GM19238 (cell line): ENCODE measurements around the gene ACSL3.
"Not testable (repeated sequence)": the region's sequence is repeated elsewhere in the genome, so short reads cannot be mapped to it uniquely, and the experiment has no call there.

ENCODE experiments used
- DNase-seq: peaks from one replicate; pipeline ENCODE4 v3.0.0; 2011; ENCODE audit warnings: low spot score; ENCODE audit not compliant: insufficient read length

The ACSL3 gene

DNA sequence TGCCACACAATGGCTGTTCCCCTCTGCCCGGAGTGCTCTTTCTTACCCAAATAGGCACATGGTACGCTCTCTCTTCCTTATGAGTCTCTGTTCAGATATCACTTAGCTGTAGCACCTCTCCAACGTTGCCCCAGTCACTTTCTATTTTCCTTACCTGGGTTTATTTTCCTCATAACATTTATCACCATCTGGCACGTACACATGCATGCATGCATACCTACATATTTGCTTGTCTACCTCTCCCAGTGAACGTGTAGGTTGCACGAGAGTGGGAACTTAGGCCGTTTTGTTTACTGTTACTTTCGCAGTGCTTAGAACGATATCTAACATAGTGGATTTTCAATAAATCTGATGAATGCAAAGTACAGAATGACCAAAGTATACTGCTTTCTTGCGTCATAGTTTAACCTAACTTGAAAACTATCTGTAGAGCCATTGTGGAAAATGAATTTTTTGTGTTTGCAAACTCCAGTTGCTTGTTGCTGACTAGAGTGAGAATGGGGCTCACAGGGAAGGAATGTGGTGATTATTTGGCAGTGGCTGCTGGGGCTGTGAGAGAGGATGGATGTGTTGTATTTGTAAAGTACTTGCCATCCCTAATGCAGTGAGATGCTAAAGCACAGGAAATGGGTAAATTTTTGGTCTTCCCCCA lies 47.1 kb downstream of the ACSL3 start:
- DNase-seq: no peak

DNA sequence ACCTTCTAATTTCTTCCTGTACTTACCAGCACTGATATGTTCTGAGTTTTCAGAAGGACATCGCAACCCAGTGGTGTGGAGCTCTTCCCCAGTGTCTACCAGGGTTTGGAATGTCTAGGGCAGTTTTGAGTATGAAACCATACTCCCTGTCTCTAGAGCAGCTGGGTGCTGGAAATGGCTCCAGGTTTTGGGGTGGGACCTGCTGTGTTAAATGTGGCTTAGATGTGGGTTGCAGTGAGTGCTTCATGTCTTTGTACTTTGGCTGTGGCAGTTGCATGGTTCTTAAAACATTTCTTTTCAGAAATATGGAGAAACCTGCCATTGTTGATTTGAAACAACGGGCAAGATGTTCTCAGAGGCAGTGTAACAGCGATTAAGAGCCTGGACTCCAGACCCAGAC lies 48.5 kb downstream of the ACSL3 start:
- DNase-seq: no peak

DNA sequence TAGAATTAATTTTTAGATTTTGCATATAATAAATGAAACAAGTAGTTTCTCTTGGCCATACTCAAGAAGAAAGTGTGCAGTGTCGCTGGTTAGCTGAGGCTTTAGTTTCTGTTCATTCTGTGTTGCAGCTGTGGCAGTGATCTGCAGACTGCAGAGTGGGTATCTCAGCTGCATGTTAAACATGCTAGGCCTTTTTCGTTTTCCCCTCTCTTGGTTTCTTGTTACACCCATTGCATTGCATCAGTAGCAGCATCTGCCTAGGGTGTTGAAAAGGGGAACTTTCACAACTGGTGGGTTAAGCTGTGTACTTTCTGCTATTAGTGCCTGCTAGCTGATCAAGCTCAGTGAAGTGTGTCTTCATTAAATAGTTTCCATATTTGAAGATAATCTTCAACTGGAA lies 51.3 kb downstream of the ACSL3 start:
- DNase-seq: peak; percentile 51

DNA sequence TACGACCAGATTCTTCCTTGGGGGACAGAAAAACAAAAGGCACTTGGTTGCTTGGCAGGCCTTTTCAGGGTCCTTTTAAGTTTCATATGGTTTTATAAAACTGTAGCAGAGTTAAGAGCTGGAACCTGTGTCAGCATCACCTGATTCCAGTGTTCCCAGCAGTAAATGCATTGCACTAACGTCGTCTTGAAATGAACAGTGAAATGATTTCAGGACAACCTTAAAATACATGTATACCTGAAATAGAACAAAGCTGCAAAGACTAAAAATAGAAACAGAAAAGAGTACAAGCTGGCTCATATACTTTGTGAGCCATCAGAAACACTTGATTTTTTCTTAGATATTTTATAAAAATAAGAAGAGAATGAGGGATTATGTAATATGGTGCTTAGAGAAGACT lies 51.9 kb downstream of the ACSL3 start:
- no peak for DNase-seq

DNA sequence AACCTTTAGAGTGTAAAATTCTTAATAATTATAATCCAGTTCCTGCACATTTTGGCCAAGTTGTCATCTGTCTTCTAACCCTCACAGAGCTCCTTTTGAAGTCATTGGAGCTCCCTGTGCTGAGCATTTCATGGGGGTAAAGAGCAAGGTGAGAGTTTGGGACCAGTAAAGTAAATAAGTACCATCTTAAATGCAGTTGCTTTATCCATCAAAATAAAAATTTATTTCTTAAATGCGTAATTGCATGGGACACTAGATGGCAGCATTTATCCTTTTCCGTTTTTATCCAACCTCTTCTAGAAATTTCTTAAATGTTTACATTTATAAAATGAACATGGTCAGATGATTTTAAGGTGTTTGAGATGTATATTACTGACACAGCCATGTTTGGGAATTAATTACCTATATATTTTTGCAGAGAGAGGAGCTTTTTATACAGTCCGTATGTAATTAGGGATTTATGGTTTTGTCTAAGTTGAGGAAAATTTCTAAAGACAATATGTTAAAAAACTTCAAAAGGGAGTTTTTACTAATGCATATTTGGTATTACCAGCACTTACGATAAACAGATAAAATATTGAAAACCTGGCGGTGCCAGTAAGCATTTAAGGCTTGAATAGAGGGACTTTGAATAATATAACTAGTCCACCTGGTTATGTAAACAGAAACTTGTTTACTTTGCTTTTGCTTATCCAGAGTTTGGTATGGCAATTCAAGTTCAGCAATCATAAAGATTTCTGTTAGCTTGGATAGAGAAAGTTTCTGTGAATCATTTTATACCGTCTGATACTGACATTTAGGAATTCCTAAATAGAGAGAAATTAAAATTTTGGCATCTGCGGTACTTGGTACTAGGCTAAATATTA lies 54.5 kb downstream of the ACSL3 start:
- no peak for DNase-seq

DNA sequence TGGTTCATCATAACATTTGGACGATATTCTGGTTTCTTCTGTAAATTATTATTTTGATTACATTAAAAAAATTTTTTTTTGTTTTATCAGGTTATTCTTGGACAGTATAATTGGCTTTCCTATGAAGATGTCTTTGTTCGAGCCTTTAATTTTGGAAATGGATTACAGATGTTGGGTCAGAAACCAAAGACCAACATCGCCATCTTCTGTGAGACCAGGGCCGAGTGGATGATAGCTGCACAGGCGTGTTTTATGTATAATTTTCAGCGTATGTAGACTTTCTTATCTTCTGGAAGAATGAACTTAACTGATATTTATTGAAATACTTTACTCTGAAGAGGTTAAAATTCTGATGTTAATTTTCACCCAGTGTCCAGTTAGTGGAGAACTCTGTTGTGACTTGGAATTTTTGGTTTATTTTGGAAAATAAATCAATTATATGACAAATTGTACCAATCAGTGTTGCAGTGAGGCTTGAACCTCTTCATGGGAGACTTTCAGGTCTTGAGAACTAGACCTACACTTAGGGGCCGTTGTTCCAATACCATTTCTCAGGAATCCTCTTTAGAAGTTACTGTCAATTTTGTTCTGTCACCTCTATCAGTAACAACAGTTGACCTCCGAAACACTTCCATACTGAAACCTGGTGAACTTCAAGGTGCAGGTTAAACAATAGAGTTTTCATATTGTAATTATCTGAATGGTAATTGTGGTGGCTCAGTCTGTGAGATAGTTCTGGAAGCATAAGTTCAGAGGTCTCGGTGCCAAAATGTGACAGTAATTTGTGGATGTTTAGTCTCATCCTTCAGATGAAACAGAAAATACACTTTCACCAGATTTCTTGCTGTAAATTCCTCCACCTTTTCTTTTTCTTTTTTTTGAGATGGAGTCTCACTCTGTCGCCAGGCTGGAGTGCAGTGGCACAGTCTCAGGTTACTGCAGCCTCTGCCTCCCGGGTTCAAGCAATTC lies 55.7 kb downstream of the ACSL3 start:
- DNase-seq: no peak

DNA sequence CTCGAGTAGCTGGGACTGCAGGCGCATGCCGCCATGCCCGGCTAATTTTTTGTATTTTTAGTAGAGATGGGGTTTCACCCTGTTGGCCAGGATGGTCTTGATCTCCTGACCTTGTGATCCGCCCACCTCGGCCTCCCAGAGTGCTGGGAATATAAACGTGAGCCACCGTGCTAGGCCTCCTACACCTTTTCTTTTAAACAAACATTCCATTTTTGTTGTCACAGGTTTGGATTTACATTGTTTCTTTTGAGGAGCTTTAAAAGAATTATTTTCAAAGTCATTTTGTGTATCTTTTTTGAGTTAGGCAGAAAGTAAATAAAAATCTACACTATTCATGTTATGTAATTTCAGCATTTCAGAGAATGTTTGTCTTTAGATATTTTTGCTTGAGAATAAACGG lies 56.4 kb downstream of the ACSL3 start:
- not testable (repeated sequence) for DNase-seq

DNA sequence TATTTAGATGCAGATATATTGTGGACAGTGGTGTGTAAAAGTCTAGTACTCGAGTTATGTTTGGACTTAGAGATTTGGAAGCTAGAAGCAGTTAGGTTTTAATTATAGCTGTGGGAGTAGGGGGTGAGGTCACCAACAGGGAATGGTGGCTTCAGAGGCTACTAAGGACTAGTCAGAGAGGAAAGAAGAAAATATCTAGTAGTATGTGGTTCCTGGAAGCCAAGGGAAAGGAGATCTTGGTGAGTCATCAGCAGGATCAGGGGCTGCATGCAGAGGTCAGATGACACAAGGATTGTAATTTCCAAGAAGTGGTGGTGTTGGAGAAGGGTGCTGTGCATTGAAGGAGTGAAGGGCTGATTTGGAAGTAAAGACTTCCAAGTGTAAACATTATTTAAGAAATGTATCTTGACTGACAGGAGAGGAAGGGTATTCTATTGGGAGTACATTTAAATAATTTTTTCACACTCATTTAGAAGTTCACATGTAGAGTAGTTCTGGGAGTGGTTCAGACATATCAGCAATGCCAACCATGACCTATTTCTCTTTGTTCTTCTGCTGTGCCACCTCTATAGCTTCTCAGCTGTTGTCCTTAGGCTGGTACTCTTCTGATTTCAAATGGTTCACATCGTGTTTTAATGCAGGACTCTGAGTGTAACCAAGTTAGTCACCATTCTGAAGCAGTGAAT lies 59.1 kb downstream of the ACSL3 start:
- DNase-seq: no peak

DNA sequence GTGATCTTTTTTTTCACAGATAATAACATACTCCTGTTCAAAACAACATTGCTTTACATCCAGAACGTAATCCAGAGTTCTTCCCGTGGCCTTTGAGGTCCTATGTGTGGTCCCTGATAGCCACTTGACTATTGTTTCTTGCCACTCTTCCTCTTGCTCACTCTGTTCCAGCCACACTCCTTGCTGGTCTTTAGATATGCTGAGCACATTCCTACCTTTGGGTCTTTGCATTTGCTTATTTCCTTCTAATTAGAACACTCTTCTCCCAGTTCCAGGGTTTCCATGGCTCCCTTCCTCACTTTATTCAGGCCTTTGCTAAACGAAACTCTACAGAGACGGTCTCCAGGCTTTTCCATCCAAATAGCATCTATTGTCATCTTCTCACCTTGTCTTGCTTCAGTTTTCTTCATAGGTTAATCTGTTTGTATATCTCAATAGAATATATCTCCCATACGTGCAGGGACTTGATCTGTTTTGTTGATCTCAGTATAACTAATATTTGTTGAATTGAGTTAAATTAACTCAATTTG lies 59.9 kb downstream of the ACSL3 start:
- no peak for DNase-seq

DNA sequence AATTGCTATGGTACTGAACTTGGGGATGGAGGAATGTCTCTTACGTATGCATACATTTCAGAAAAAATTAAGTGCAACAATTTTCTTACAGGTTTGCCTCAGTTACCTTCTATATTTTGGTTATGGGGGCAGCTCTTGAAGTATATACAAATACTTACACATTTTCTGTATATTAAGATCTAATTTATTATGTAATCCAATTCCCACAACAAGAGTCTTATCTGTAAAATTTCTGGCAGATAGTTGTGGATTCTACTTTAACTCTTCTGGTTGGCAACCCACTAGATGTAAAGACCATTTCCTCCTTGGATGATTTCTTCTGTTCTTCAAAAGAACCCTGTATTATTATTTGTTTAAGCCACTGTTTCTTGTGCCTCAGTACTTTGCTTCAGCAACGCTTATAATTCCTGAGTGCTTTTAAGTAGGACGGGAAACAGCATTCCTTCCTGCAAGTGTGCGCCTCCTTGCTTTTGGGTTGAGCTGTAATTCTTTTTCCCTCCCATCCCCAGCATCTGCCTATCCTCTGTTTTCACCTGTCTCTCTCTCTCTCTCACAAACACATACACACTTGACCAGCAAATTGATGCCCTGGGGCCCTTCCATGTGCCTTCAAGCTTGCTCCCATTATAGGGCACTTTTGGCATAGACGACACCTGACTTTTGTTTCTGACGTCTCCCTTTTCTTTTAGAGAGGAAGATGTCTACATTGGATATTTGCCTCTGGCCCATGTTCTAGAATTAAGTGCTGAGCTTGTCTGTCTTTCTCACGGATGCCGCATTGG lies 61.4 kb downstream of the ACSL3 start:
- no peak for DNase-seq

DNA sequence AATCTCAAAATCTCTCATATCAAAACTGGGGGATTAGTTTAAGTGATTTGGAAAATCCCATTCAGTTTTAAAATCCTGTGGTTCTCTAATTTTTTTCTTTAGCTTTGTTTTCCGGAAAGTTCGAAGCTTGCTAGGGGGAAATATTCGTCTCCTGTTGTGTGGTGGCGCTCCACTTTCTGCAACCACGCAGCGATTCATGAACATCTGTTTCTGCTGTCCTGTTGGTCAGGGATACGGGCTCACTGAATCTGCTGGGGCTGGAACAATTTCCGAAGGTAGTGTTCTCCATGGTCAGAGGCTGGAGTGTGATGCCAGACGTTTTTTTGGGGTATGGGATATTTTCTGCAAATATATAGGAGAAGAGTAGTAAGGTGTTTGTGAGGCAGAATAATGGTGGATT lies 66.1 kb downstream of the ACSL3 start:
- no peak for DNase-seq

DNA sequence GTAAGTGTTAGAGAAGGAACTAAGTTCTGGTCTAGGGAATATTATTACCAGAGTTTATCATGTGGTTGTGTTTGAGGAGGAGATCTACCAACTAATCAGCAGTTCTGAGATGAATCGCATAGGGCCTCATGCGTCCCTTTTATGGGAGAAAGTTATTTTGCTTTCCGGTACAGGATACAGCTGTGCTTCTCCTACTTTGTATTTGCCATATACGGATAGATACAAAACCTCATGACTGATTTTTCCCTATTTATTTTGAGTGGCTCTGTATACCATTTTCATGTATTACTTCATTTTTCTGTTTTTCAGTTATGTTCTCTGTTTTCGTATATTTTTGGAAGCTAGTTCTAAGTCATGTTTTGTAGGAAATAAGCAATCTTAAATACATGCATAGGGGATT lies 66.8 kb downstream of the ACSL3 start:
- no peak for DNase-seq

DNA sequence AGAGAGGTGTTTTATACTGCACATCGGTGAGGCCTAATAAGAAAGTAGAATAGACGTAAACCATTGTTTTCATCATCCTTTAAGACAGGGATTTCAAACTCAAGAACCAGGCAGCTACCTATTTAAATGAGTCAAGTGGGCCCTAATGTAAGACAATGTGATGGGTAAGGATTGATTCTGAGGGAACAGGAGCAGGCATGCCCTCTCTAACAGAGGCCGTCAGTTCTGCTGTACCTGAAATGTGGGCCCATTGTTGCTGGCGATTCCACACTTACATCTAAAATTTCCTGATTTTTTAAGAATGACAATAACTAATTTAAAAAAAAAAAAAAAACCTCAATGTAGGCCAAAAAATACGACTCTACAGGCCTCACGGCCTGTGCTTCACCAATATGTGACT lies 67.5 kb downstream of the ACSL3 start:
- no peak for DNase-seq

DNA sequence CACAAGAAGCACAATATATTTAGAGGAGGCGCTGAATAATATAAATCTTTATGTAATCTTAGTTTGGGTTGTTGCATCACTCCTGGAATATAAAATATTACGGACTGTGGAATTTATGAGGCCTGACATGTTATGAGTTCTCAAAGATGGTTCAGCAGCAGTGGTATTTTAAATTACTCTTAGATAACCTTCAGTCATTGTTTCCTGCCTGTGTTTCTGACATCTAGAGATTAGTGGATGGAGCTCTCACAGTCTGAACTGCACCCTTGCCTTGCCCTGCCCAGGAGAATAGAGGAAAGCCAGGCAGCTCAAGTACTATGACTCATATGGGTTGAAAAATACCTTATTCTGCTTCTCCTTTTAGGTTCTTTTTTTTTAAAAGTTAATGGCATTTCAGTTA lies 70.0 kb downstream of the ACSL3 start:
- no peak for DNase-seq

DNA sequence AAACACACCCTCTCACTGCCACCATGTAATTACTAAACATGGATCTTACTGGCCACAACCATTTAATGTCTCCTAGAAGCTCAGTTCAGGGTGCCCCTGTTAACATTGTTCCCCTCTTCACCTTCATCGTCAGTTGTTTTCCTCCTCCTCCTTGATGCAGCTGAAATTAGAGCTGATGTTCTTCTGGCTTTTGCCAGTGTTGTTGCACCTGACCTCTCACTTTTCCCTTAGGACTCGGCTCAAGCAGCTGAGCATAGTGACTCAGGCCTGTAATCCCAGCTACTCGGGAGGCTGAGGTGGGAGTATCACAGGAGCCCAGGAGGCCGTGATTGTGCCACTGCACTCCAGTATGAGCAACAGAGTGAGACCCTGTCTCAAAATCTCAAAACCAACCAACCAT lies 70.8 kb downstream of the ACSL3 start:
- no peak for DNase-seq

DNA sequence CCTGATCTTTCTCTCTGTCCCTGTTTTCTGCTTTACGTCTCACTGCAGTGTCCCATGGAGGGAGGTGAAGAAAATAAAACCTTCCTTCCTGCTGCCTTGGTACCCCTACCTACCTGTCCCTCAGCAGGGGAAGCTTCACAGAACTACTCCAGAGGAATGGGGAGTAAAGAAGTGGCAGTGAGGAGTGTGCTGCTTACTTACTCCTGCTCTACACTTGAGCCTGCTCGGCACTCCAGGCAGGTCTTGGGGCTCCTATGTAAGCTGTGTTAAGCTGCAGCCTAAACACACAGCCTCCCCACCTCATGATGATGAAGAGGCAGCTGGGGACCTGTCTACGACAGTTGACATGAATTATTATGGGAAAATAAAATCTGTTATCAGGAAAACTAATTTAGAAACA lies 72.6 kb downstream of the ACSL3 start:
- DNase-seq: no peak

DNA sequence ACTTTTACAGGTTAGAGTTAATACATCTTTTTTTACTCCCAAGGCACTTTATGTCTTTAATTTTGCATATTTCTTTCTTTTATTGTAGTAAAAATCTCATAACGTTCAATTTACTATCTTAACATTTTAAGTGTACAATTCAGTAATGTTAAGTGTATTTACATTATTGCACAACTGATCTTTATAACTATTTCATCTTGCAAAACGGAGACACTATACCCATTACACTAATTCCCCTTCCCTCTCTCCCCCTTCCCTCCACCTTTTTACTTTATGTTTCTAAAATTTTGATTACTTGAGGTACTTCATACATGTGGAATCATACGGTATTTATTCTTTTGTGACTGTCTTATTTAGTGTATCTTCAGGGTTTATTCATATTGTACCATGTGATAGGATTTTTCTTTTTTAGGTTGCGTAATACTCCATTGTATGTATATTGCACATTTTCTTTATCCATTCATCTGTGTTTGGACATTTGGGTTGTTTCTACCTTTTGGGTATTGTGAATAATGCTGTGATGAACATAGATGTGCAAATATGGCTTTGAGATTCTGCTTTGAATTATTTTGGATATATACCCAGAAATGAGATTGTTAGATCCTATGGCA lies 75.0 kb downstream of the ACSL3 start:
- no peak for DNase-seq

DNA sequence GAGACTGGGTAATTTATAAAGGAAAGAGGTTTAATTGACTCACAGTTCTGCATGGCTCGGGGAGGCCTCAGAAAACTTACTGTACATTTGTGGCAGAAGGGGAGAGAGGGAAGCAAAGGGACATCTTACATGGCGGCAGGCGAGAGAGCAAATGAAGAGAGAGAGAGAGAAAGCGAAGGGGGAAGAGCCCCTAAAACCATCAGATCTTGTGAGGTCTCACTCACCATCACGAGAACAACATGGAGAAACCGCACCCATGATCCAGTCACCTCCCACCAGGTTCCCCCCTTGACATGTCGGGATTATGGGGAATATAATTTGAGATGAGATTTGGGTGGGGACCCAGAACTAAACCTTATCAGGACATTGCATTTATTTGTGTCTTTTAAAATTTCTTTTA lies 75.9 kb downstream of the ACSL3 start:
- no peak for DNase-seq

DNA sequence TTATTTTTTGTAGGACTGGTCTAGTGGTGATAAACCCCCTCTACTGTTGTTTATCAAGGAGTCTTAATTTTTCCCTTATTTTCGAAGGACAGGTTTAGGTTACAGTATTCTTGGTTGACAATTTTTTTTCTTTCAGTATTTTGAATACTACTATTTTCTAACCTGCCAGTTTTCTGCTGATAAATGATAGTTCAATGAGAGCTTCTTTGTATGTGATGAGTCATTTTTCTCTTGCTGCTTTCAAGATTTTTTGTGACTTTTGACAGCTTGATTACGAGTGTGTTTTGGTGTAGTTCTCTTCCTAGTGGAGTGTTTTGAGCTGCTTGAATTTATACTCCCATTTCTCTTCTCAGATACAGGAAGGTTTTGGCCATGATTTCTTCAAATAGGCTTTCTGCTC lies 77.5 kb downstream of the ACSL3 start:
- DNase-seq: no peak
